HG03558 (cell line): ENCODE results near the gene KIF5B.
"Not testable (repeated sequence)": the region's sequence is repeated elsewhere in the genome, so short reads cannot be mapped to it uniquely, and the experiment has no call there.

Experiments
- ATAC-seq: cut with Tn5 transposase; IDR thresholded peaks from one replicate; pipeline ENCODE4 v1.9.1; 2021; ENCODE audit warnings: moderate number of reproducible peaks; ENCODE audit not compliant: unreplicated experiment; ENCODE audit errors: extremely low read depth

The KIF5B gene

GRCh38 chr10:32061440-32061839 is 5.2 kb upstream of the KIF5B start:
- no peak for ATAC-seq

- no peak for ATAC-seq
Observed at GRCh38 chr10:32060347-32060746, 4.1 kb upstream of the KIF5B start.

- no peak for ATAC-seq
Observed at GRCh38 chr10:32059472-32059871, 3.2 kb upstream of the KIF5B start.

- no peak for ATAC-seq
Observed at GRCh38 chr10:32057036-32057372, 779 bp upstream of the KIF5B start.

- ATAC-seq = peak; percentile 5
Observed at GRCh38 chr10:32055478-32056135, 618 bp downstream of the KIF5B start.

GRCh38 chr10:32054094-32054493 is 2.1 kb downstream of the KIF5B start:
- ATAC-seq = no peak

GRCh38 chr10:32053392-32053791 is 2.8 kb downstream of the KIF5B start:
- not testable (repeated sequence) for ATAC-seq

- ATAC-seq = no peak
Observed at GRCh38 chr10:32051926-32052325, 4.3 kb downstream of the KIF5B start.

- ATAC-seq = no peak
Observed at GRCh38 chr10:32050177-32050576, 6.0 kb downstream of the KIF5B start.

GRCh38 chr10:32049113-32049512 is 7.1 kb downstream of the KIF5B start:
- no peak for ATAC-seq

- ATAC-seq = no peak
Observed at GRCh38 chr10:32048282-32048681, 7.9 kb downstream of the KIF5B start.

GRCh38 chr10:32047881-32048280 is 8.3 kb downstream of the KIF5B start:
- no peak for ATAC-seq

- no peak for ATAC-seq
Observed at GRCh38 chr10:32046151-32046550, 10.1 kb downstream of the KIF5B start.

- ATAC-seq = not testable (repeated sequence)
Observed at GRCh38 chr10:32042730-32043129, 13.5 kb downstream of the KIF5B start.

- no peak for ATAC-seq
Observed at GRCh38 chr10:32041290-32042028, 14.8 kb downstream of the KIF5B start.

- no peak for ATAC-seq
Observed at GRCh38 chr10:32039734-32040133, 16.5 kb downstream of the KIF5B start.

GRCh38 chr10:32038777-32039176 is 17.4 kb downstream of the KIF5B start:
- no peak for ATAC-seq

GRCh38 chr10:32036922-32037321 is 19.3 kb downstream of the KIF5B start:
- ATAC-seq = no peak

- no peak for ATAC-seq
Observed at GRCh38 chr10:32035038-32035437, 21.2 kb downstream of the KIF5B start.

GRCh38 chr10:32033171-32033570 is 23.1 kb downstream of the KIF5B start:
- no peak for ATAC-seq

GRCh38 chr10:32031920-32032319 is 24.3 kb downstream of the KIF5B start:
- ATAC-seq = no peak

GRCh38 chr10:32031424-32031823 is 24.8 kb downstream of the KIF5B start:
- no peak for ATAC-seq
